Ecto neural progenitor cell (in vitro differentiated cells): ENCODE results near the gene FRMPD2.
"Not testable (repeated sequence)": the region's sequence is repeated elsewhere in the genome, so short reads cannot be mapped to it uniquely, and the experiment has no call there.

ENCODE experiments used
- DNase-seq: peaks from one replicate; pipeline ENCODE4 v3.0.0-alpha.2; 2018; ENCODE audit warnings: low spot score

Gene FRMPD2

DNA sequence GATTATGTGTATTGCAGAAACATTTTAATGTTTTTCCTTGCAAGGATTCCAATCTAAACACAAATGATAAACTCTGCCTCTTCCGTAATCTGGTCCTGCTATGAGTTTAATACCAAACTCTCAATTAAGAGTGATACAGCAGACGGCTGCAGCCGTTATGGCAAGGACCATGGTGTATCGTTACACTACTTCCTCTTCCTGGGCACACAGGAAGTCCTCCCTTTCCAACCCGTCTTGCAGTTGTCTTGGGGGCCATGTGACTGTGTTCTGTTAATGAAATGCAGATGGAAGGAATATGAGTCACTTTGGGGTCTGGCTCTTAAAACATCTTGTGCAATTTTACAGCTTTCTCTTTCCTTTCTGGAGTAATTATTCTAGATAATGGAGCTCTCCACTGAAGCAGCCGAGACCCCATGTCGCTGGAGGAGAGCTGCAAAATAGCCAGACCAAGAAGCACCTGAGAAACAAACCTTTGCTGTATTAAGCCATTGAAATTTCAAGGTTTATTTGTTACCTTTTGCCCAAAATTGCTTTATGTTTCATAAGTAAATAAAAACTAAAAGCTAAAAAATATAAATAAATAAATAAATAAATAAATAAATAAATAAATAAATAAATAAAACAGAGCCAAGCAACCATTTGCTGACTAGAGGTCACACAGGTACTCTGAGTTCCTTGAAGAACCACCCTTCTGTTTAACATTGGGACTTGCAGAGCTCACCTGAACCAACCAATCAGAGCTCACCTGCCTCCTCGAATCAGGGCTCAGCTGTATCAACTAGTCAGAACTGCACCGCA lies 74.7 kb downstream of the FRMPD2 start:
- DNase-seq = no peak

DNA sequence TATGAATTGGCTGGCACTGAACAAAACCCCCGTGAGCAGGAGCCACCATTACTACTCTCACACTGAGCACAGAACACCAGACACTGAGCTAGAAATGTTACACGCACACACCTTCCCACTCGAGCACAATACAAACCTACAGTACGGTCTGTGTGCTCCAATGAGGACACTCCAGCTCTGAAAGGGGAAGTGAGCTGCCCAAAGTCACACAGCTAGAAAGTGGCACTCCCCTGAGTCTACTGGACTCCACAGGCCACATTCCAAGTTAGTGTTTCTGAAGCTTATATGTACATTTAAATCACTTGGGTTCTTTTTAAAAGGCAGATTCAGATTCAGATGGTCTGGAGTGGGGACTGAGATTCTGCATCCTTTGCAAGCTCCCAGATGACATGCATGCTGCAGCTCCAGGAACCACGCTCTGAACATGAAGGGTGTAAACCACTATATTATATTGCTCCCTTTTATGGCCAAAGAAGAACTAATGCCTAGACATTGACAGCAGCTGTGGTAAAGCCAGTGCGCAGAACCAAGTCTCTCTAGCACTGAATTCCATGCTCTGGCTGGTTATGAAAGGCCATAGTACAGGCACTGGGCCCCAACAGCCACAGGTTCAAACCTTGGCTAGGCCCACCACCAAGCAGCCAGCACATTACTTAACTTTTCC lies 77.1 kb downstream of the FRMPD2 start:
- no peak for DNase-seq

DNA sequence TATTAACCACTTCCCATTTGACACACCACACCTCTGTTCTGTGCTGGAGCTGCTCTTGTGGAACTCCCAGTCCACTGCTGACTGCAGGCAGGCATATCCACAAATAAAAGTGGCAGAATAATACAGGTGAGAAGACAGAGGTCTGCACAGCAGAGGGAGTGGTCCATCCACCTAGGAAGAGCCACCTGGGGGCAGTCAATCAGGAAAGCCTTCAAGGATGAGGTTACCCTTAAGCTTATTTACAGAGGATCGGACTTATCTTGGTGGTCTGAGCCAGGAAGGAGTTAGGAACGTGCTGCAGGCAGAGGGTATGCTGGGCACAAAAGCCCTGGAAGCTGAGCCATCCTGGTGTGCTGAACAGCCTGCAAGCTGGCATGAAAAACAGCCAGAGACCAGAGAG lies 78.7 kb downstream of the FRMPD2 start:
- DNase-seq = no peak

DNA sequence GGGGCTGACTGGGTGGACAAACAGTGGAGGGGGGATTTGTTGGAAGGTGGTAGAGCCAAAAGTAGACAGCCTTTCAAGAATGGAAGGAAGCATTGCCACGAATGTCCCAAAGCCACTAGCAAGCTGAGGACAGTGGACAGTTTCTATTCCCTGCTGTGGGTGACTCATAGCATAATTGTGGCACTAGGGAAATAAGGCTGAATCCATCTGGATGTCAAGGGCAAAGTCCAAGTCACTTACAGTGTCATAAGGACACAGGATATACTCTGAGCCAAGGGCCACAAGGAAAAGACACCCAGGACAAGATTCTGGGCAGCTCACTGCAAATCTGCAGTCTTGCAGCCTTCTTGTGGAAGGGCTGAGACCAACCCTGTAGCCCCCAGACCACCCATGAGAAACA lies 79.7 kb downstream of the FRMPD2 start:
- DNase-seq = no peak

DNA sequence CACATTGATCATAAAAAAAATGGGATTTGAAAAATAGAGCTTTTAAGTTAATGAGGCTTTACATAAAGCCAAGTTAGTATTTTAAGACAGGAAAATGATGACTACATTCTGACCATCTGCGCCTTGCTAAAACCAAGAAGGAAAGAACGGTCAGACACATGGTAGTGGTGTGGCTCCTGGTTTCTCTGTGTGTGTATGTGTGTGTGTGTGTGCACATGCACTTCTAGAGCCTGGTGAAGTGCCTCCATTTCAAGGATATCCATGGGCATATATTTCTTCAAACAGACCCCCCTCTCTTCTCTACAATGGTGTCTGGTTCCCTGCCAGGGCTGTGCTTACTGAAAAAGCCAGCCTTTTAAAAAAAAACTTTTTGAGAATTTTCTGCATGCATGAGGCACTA lies 80.9 kb downstream of the FRMPD2 start:
- no peak for DNase-seq

DNA sequence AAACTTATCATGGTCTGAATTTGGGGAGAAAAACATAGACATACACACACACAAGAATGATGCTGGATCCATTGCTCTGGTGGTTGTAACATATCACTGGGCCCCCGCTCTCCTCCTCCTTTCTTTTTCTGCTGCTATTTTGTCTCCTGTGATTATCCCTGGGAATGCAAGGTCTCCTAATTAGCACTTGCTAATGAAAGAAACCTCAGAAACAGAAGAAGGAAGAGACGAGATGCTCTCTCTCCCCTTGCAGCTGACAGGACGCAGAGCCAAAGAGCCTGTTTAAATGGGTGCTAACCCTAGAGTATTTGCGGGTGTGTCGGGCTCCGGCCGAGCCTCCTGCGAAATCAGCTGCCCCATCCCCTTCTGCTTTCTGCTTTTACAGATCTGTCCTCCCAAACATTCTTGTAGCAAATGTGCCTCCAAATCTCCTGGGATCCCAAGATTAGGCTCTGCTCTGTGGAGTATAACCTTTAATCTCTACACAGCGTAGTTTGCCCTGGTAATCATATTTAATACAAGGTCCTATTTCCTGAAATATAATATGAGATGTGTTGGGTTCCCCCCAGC lies 81.5 kb downstream of the FRMPD2 start:
- DNase-seq = no peak

DNA sequence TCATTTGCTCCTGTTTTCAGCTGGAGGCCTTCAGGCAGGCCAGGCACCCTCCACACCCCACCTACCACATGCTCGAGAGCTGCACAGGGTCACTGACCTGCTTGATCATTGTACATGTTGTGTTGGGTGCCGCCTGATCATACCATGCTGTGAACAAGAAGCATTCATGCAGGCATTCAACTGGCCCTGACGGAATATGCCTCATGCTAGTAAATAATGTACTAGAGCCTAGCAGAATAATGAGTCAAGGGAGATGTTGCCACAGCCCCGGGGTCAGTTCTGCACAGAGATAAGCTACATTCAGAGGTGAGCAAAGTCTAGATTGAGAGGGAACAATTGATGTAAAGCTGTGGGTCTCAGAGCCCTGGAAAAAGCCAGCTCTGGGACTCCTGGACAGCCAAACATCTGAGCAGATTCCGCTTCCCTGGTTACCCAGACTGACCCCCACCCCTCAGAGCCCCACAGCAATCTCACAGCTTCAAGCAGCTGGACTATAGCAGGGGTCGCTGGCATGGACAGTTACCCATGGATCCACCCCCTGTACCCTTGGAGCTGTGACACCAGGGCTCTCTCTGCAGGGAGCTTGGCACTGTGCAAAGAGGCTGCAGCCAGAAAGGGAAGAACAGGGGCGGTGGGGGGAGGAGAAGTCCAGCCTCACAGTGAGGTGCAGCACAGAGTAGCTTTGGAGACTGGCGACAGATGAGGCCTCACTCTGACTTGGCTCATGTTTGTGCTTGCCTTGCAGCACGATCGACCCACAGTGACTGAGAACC lies 86.6 kb downstream of the FRMPD2 start:
- no peak for DNase-seq

DNA sequence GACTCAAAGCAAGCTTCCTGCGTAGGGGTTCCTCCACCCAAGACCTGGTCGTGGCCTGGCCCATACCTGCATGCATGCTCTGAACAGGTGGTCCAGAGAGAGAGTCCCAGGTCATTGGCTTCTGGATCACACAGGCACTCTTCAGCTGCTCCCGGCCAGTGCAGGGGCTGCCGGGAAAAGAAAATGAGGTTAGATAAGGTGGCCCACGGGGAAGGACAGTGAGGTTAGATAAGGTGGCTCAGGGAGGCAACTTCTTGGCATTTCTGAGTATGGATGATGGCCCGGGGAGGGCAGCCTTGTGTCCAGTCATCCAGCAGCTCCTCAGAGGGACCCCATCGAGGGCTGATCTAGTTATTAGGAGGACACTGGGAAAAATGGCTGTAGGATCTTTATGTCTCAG lies 87.4 kb downstream of the FRMPD2 start:
- DNase-seq = no peak

DNA sequence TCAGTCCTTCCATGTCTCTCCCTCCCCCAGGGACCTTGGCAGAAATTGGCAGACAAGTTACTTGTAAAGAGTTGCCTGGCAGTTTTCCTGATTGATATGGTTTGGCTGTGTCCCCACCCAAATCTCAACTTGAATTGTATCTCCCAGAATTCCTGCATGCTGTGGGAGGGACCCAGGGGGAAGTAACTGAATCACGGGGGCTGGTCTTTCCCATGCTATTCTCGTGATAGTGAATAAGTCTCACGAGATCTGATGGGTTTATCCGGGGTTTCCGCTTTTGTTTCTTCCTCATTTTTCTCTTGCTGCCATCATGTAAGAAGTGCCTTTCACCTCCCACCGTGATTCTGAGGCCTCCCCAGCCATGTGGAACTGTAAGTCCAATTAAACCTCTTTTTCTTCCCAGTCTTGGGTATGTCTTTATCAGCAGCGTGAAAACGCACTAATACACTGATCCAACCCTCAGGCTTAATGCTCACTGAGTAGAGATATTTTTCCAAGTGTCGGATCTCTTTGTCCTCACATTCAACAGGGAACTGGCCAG lies 88.2 kb downstream of the FRMPD2 start:
- DNase-seq = not testable (repeated sequence)

DNA sequence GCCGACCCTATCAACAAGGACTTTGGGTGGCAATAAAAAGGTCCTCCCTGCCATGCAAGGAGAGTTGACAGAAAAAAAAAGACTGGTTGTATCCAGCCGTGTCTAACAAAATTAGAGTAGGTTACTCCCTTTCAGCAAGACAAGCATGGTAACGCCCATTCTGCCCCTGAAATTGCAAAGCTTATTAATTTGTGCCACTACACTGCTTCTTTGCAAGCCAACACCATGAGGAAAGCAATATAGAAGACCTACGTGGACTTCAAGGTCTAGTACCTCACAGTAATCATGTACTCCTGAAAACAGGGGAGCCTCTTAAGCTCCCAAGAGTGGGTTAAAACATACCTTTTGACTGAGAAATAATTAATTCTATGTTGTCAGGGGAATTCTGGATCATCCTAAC lies 90.3 kb downstream of the FRMPD2 start:
- no peak for DNase-seq

DNA sequence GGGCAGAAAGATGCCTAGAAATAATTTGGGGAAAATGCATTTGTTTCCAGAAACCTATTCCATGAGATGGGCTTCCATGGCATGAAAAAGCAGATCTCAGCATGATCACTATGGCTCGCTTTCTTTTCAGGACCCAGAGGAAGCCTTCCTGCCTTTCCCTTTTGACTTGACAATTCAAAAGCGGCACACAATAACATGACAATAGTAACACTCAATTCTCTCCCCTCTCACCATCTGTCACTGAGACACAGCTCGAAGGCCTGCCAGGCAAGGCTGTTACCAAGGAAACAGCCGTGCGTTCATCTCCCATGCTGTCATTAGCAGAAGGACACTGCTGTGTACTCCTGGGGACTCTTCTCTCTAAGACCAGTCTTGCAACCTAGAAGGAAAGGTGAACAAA lies 101.8 kb downstream of the FRMPD2 start:
- not testable (repeated sequence) for DNase-seq

DNA sequence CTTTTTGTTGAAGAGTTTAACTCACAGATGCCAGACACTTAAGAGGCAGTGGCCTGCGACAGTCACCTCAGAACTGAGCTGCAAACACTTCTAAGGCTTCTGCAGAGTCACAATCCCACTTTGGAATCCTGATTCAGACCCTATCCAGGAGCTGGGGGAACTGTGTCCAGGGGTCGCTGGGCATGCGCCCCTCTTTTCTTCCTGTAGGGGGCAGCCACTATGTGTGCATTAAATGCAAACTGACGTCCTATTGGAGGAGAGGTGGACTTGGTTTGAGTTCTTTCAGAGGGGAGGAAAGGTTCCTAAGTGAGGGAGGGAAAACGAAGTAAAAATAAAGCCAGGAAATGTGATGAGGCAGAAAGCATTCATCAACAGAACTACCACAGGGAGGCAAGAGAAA lies 113.8 kb downstream of the FRMPD2 start:
- not testable (repeated sequence) for DNase-seq

DNA sequence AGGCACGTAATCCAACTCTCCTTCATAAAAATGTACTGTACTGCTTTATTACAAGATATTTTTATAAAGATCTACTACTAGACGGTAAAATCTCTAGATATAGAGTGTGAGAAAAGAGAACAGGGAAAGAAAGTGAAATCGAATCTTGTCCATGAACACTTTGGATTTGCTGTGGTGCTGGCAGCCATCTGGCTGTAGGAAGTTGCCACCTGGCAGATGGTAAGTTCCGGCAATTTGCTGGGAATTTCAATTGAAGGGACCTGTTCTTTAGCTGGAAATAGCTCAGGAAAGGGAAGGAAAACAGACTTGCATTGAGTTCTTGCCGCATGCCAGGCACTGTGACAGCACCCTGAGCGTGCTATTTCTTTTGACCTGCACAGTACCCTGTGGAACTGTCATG lies 114.3 kb downstream of the FRMPD2 start:
- not testable (repeated sequence) for DNase-seq

DNA sequence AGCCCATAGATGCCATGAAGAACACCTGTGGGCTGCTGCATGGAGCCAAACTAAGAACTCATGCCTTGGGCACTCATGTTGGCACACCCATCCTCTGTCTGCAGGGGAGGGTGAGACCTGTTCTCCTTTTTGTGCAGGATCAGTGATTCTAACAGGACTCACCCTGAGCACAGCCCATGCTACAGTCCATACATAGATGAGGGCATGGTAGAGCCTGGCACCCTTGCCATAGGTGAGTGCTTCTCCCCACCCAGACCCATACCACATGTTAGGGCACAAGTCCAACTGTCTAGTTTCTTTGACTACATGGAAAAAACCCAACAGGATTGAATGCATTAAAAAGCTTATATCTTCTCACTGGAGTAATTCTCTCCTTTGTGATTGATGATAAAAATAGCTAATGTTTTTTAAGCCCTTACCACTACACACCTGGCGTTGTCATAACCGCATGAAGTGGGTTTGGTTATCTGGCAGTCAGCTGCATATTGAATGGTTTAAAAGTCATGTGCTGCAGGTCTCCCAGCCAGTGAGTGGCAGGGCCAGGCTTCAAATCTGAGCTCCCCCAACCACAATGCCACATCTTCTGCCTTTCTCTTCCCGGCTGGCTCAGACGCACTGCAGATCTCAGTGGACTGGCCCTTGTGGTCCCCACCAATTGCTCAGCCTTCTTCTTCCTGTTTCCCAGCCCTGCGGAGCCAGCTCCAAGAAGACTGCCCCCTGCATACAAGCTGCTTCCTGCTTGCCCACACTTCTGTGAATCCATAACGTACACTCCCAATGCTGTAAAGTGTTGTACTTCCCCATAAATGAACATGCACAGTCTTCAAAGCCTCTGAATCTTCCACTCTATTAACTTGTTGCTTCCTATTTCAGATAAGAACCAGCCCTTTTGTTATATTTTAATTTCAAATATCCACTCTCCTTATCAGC lies 120.0 kb downstream of the FRMPD2 start:
- not testable (repeated sequence) for DNase-seq

DNA sequence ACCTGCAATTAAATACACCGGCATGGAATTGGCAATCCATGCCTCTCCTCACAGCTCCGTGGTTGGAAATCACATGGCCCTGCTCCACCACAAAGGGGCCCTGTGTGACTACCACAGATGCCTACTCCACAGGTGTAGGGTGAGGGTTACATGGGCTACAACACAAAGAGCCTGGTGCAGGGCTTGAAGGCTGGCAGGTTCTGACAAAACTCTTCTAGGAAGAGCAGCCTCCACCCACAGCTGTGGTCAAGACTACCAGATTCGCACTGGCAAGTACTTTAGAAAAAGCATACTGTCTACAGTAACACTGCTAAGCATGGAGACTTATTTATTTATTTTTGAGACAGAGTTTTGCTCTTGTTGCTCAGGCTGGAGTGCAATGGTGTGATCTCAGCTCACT lies 126.9 kb downstream of the FRMPD2 start:
- DNase-seq = not testable (repeated sequence)

DNA sequence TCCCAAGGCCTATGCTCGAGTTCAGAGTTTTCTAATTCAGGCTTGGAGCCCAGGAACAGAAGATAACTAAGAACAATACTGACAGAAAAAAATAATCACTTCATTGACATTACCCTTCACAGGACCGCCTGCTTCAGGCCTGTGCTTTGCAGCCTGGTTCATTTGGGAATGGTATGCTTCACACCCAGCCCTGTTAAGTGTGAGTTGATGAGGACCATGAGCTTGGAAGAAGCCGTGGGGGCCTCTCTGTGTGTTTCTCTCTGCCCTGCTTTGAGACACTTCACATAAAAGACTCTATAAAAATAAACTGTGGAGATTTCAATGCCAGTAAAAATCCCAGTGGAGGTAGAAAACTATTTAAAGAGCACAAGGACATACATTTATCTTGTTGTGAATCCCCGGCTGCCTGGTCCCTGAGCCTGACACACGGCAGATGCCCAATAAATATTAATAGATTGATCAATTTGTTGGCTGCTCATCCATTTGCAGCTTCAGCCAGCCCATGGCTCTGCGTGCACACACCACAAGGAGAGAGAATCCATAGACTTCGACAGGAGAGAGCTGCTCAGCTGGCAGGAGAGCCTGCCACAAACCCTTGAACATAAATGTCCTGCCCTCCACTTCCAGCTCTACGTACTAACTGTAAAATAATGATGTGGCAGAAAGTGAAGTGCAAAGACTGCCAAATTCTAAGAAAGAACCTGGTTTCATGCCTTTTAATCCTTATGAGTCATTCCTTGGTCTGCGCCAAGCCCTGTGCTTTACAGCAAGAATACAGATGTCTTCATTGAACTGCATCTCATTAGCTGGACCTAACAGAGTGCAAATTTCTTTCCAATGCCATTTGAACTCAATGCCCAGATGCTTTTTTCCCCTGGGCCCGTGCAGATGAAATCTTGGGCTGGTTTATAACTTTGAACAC lies 130.5 kb downstream of the FRMPD2 start:
- DNase-seq = not testable (repeated sequence)

DNA sequence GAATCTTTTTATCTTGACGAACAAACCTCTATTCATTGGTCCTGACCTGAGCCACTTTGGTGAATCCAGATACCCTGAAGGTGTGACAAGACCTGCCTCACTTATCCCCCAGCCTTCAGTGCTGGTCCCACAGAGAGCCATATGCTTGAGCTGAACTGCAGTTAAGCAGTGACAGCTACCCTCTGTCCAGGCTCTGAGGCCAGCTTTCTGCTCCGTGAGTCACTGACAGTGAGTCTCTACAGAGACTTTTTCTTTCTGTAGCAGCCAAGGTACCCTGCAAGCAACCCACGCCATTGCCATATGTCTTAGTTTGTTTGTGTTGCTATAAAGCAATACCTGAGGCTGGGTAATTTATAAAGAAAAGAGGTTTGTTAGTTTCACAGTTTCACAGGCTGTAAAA lies 133.5 kb downstream of the FRMPD2 start:
- DNase-seq = not testable (repeated sequence)

DNA sequence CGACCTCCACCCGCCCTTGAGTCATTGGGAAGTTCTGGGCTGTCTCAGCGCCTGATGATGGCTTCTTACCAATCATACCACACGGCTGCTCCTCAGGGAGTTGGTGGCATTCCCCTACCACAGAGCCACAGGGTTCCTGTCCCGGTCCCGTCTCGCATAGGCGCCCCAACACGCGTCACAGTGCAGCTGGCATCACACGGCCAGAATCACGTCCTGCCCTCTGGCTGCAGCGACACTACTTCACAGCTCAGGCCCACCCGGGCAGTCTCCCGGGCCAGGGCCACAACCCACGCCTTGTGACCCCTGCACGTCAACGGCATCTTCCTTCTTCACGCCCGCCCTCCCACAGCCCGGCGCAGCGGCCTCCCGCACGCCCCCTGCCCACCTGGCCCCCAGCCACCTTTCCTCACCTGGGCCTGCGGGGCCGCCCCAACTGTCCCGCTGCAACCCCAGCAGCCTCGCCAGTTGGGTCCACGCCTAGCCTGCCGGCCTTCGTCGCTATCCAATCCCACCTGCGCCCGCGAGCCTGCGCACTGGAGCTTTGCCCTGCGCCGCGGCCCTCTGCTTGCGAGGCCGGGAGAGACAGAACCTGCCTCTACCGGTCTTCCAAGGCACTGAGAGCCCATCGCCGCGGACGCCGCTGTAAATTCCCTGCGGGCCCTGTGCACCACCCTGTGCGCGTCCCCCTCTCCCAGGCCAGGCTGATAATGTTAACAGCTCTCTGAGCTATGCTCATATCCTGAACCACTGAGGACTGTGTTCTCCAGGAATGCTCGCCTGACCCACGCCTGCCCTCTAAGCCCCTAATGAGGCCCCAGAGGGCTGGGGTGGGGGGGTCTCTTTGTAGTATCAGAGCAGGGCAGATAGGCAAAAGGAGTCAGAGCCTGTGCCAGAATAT lies 134.3 kb downstream of the FRMPD2 start:
- DNase-seq = not testable (repeated sequence)

DNA sequence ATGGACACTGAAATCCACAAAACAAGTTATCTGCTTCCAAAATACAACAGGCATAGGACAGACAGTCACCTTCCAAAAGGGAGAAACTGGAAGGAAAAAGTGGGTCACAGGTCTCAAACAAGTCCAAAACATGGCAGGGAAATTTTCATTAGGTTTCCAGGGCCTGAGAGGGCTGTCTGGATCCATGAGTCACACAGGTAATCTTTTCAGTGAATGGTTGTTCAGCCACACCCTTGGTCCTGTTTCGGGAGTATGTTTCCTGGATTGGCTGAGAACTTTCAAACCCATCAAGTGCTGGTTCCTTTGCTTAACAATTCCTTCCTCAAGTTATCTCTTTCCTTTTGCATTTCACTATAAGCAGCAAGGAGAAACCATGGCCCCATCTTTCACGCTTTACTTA lies 145.5 kb downstream of the FRMPD2 start:
- DNase-seq = not testable (repeated sequence)
